Calu3 (cell line): ENCODE data around the gene TCF4. TPM values are rescaled to one million over a fixed set of nuclear protein-coding genes. Genes with fewer than 3 reads are reported as not detected.

Experiments used
- BruUV-seq: library from RNA; stranded (reverse); fragments of 400-500 nt; replicated peaks from 2 replicates; lab custom pipeline; 2021; lab: Mats Ljungman, UMichigan
- CTCF ChIA-PET: fragments of 300-600 bp; sonication (Branson Sonifier 250); formaldehyde crosslinking; loops from one replicate; lab custom pipeline; 2022; ENCODE audit warnings: antibody characterized with exemption; lab: Charles Lee
- DNase-seq: peaks from one replicate; pipeline ENCODE4 v3.0.0; 2022
- H3K27ac Mint-ChIP-seq: one replicate; pipeline ENCODE4 v1.8.0; 2022; ENCODE audit warnings: mixed read lengths; ENCODE audit not compliant: unreplicated experiment
- H3K27me3 Mint-ChIP-seq: one replicate; pipeline ENCODE4 v1.8.0; 2022; ENCODE audit warnings: mixed read lengths; ENCODE audit not compliant: unreplicated experiment
- H3K36me3 Mint-ChIP-seq: one replicate; pipeline ENCODE4 v1.8.0; 2022; ENCODE audit warnings: mild to moderate bottlenecking, moderate library complexity, mixed read lengths; ENCODE audit not compliant: insufficient read depth, unreplicated experiment
- H3K4me1 Mint-ChIP-seq: one replicate; pipeline ENCODE4 v1.8.0; 2022; ENCODE audit warnings: mild to moderate bottlenecking, low read depth, mixed read lengths; ENCODE audit not compliant: unreplicated experiment
- H3K4me3 Mint-ChIP-seq: one replicate; pipeline ENCODE4 v1.8.0; 2022; ENCODE audit warnings: mild to moderate bottlenecking, low read depth, moderate library complexity, mixed read lengths; ENCODE audit not compliant: unreplicated experiment
- H3K9me3 Mint-ChIP-seq: one replicate; pipeline ENCODE4 v1.8.0; 2022; ENCODE audit warnings: low read depth, mixed read lengths; ENCODE audit not compliant: unreplicated experiment
- intact Hi-C: fragments of 100-400 bp; cut with micrococcal nuclease; formaldehyde crosslinking; loops from one replicate; pipeline ENCODE4 v1.10.0; 2022; ENCODE audit not compliant: unreplicated experiment
- total RNA-seq: library from RNA; stranded (reverse); gene quantifications from 2 replicates; pipeline ENCODE4 v1.2.3, GENCODE V29; 2022
- TF ChIP-seq, protein P1 (sequence below): fragments of 200-600 bp; IDR thresholded peaks from one replicate; pipeline ENCODE4 v1.8.0; 2022; ENCODE audit warnings: antibody characterized with exemption; ENCODE audit not compliant: unreplicated experiment

Gene TCF4
- total RNA-seq, 1 experiment from 2014 or later: 0.21 TPM

DNA sequence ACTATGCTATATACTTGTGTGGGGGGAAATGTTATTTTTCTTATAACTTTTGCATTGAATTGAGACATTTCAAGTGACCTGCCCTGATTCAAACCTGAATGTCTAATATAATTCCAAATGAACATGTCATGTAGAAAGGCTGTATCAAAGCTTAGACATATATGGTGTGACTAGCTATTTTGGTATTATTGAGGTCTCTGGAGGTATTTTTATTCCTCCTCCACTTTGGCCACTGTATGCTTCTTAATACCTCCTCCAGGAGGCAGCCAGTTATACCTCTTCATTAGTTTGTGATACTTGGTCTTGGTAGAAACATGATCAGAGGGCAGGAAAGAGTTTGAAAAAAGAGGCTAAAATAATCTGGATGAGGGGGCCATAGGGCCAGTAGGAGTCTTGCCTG lies 217.1 kb downstream of the TCF4 start:
- no peak overlapping the region for H3K4me3 Mint-ChIP-seq
- CTCF ChIA-PET: no interaction called here
- no TSS peak for BruUV-seq
- TF ChIP-seq, protein P1, sequence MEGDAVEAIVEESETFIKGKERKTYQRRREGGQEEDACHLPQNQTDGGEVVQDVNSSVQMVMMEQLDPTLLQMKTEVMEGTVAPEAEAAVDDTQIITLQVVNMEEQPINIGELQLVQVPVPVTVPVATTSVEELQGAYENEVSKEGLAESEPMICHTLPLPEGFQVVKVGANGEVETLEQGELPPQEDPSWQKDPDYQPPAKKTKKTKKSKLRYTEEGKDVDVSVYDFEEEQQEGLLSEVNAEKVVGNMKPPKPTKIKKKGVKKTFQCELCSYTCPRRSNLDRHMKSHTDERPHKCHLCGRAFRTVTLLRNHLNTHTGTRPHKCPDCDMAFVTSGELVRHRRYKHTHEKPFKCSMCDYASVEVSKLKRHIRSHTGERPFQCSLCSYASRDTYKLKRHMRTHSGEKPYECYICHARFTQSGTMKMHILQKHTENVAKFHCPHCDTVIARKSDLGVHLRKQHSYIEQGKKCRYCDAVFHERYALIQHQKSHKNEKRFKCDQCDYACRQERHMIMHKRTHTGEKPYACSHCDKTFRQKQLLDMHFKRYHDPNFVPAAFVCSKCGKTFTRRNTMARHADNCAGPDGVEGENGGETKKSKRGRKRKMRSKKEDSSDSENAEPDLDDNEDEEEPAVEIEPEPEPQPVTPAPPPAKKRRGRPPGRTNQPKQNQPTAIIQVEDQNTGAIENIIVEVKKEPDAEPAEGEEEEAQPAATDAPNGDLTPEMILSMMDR: no peak
- intact Hi-C loops: no loop called here
- no peak for DNase-seq
- H3K27me3 Mint-ChIP-seq: no peaks in the 10 kb centered on the region
- H3K9me3 Mint-ChIP-seq: no peaks in the 10 kb centered on the region
- H3K27ac Mint-ChIP-seq: no peak overlapping the region
- no peaks in the 10 kb centered on the region for H3K4me1 Mint-ChIP-seq
- no peaks in the 10 kb centered on the region for H3K36me3 Mint-ChIP-seq

DNA sequence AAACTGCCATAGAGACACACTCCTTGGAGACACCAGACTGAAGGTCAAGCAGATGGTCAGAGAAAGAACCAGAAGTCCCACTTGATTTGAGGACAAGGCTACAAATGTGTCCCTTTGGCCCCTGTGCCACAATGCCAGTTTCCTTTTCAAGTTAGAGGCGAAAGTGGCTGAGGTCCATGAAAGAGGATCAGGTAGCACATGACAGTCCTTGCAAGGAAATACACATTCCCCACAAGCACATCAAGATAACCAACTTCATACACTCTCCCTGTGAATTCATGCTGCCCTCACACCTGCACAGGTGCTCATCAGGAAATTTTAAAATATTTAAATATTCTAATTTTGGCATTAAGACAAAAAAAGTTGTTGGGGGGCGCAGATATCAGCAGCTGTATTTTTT lies 218.6 kb downstream of the TCF4 start:
- Mint-ChIP-seq H3K27me3 (no peaks in the 10 kb centered on the region), H3K27ac (no peak overlapping the region), H3K9me3 (no peaks in the 10 kb centered on the region), H3K4me3 (no peak overlapping the region), H3K36me3 (no peaks in the 10 kb centered on the region), H3K4me1 (no peaks in the 10 kb centered on the region)
- CTCF ChIA-PET: no interaction called here
- no TSS peak for BruUV-seq
- intact Hi-C loops: no loop called here
- DNase-seq: no peak
- TF ChIP-seq, protein P1: no peak

DNA sequence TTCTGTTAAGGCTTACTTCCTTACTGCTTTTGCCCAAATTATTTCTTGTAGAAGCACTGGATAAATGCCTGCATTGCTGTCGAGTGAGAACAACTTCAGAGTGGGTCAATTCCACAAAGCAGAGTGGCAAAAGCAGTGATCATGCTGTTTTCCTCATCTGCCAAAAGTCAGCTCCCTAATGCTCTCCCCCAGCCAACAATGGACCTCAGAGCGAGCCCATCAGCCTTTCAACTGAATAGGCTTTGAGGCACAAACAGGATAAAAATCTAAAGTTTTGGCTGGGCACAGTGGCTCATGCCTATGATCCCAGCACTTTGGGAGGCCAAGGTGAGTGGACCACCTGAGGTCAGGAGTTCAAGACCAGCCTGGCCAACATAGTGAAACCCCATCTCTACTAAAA lies 222.7 kb downstream of the TCF4 start:
- H3K9me3 Mint-ChIP-seq: no peaks in the 10 kb centered on the region
- no peak overlapping the region for H3K4me3 Mint-ChIP-seq
- intact Hi-C loops: no loop called here
- no peaks in the 10 kb centered on the region for H3K4me1 Mint-ChIP-seq
- H3K36me3 Mint-ChIP-seq: no peaks in the 10 kb centered on the region
- H3K27ac Mint-ChIP-seq: no peak overlapping the region
- peaks cover 16% of the 10 kb centered on the region for H3K27me3 Mint-ChIP-seq
- CTCF ChIA-PET: no interaction called here
- BruUV-seq: no TSS peak
- DNase-seq: no peak
- TF ChIP-seq, protein P1: no peak

DNA sequence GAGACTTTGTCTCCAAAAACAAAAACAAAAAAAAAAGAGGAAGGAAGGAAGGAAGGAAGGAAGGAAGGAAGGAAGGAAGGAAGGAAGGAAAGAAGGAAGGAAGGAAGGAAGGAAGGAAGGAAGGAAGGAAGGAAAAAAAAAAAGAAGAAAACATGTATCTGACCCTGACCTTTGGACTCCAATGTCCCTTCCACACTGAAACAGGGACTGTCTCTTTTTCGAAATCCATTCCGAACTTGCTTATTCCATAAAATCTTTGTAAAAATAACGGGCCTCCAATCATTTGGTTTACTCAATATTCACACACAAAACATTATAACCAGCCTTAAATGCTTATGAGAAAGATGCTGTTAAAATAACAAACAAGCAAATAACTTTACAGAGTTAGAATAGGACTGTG lies 225.7 kb downstream of the TCF4 start:
- BruUV-seq: no TSS peak
- intact Hi-C loops: no loop called here
- no peak overlapping the region for H3K4me3 Mint-ChIP-seq
- H3K9me3 Mint-ChIP-seq: no peaks in the 10 kb centered on the region
- no peak overlapping the region for H3K27ac Mint-ChIP-seq
- no peak for DNase-seq
- peaks cover 16% of the 10 kb centered on the region for H3K27me3 Mint-ChIP-seq
- TF ChIP-seq, protein P1: no peak
- no peaks in the 10 kb centered on the region for H3K36me3 Mint-ChIP-seq
- CTCF ChIA-PET: interaction anchor here (0.7 kb wide), 1 partner anchor 61 kb away, joined by 3 read pairs; no protein-coding TSS in a partner anchor
- H3K4me1 Mint-ChIP-seq: no peaks in the 10 kb centered on the region
